Measurements from ENCODE around the gene CERKL.
A peak's percentile ranks its signal among the peaks of the same experiment; 100 is the strongest.

The CERKL gene

DNA sequence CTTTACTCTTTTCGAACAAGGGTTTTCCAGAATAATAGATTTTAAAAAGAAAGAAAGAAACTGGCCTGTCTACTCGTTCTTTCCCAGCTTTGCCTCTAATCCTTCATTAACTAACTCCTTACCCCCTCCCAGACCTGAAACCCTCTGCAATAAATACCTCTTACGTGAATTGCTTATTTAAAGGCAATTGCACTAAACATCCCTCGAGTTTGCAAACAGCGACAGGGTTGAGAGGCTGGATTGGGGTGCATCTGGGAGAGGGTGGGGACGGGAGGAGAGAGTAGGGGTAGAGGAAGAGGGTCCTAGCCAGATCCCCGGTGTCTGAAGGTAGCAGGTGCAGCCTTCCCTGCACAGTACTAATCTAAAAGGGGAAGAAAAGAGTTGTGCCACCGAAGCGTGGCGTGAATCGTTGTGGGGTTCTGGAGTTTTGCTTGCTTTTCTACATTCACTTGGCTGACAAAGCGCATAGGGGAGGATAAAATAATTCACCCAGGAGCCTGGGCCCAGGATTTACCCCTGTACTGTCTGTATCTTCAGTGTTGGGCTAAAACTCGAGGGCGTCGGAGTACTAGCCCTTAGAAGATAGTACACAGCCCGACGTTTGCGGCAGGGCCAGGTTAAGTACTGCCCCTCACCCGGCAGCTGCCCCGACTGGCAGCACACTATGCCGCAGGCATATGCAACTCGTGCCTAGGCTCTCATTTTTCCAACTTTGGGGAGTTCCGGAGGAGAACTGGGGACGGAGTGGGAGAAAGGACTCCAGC lies 25.3 kb upstream of the CERKL start:
- no peak for DNase-seq (ENCODE audit: extremely low spot score)
- CTCF ChIA-PET: no interaction called here
- POLR2A ChIA-PET: no interaction called here
- TF ChIP-seq, protein P1, sequence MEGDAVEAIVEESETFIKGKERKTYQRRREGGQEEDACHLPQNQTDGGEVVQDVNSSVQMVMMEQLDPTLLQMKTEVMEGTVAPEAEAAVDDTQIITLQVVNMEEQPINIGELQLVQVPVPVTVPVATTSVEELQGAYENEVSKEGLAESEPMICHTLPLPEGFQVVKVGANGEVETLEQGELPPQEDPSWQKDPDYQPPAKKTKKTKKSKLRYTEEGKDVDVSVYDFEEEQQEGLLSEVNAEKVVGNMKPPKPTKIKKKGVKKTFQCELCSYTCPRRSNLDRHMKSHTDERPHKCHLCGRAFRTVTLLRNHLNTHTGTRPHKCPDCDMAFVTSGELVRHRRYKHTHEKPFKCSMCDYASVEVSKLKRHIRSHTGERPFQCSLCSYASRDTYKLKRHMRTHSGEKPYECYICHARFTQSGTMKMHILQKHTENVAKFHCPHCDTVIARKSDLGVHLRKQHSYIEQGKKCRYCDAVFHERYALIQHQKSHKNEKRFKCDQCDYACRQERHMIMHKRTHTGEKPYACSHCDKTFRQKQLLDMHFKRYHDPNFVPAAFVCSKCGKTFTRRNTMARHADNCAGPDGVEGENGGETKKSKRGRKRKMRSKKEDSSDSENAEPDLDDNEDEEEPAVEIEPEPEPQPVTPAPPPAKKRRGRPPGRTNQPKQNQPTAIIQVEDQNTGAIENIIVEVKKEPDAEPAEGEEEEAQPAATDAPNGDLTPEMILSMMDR (IDR thresholded peaks at IDR 0.05; ENCODE audit: control extremely low read depth, extremely low read depth, low read depth, missing control alignments): no peak

DNA sequence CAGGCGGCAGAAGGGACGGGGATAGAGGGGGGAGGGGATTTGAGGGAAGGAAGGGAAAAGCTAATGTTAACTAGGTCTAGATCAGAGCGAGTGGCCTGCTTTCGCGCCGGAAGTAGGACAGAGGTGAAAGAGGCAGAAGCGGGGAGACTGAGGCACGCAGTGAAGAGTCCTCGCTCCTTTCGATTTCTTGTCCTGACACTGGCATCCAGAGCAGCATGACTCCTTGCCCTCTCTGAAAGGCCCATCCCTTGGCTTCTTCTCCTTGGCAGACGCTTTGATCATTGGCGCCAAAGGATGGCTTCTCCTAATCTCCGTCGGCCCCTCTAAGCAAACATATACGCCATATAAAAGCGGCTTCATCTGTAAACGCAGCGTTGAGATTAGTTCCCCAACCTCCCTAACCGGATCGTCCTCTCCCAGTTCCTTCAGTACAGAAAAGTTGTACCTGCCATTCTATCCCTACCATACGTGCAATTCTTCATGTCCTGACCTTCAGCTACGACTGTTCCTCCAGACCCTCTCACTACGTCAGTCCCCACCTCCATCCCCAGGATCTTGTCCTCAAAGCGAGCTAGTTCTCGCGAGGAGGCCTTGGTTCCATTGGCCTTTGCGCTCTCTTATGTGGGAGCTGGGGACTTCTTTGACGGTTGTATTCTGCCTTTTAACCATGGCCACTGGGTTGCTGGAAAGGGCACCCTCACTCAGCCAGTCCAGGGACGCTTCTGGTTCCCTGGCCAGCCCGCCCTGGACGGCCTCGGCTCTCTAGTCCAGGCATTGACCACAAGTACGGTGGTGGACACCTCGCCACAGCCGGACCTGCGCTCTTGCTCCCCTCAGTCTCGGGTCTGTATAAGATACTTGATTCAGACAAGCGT lies 24.3 kb upstream of the CERKL start:
- ChIA-PET CTCF (no interaction called here), POLR2A (no interaction called here)
- DNase-seq (ENCODE audit: extremely low spot score): no peak

DNA sequence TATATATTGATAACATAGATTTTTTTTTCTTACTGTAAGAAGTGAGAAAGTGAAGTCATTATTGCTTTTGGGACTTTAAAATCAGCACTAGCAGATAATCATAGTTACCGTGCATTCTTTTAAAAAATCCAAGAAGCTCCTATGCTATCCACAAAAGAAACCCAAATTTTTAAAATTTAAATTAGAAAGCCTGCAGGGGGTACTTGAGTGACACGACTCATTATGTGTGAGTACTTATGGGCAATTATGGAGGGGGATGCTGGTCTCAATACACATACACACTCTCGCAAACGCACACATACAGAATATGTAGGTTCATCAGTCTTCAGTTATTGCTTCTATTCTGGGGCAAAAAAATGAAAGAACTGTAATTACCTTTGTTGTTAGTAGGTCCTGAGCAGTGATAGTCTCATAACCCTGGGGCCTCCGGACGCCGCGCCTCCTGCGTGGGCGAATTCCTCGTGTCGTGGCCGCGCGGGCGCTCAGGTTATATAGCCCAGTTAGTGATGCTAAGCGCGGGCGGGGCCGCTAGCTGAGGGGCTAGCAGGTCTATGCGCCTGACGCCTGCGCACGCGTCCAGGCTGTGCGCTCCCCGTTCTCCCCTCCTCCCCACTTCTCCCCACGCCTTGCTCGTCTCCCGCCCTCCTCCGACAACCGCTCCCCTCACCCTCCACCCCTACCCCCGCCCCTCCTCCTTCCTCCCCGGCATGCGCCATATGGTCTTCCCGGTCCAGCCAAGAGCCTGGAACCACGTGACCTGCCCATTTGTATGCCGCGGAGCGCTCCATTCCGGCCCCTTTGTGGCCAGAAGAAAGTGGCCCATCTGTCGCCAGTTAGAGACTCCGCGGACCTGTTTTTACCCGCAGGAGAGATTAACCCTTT lies 23.4 kb upstream of the CERKL start, which contains the start of gene NEUROD1:
Gene NEUROD1, minus strand, starts transcription at position 463 of the 882 bp plus-strand sequence. CDS start 1,657 bp downstream, outside the sequence.
- DNase-seq (ENCODE audit: extremely low spot score): peak; percentile 21
- TF ChIP-seq, protein P1 (IDR thresholded peaks at IDR 0.05; ENCODE audit: control extremely low read depth, extremely low read depth, low read depth, missing control alignments): no peak
- ChIA-PET CTCF (no interaction called here), POLR2A (no interaction called here)

More for the DNA sequence above, 24.3 kb upstream of the CERKL start:
- TF ChIP-seq, protein P1 (IDR thresholded peaks at IDR 0.05; ENCODE audit: control extremely low read depth, extremely low read depth, low read depth, missing control alignments): no peak

DNA sequence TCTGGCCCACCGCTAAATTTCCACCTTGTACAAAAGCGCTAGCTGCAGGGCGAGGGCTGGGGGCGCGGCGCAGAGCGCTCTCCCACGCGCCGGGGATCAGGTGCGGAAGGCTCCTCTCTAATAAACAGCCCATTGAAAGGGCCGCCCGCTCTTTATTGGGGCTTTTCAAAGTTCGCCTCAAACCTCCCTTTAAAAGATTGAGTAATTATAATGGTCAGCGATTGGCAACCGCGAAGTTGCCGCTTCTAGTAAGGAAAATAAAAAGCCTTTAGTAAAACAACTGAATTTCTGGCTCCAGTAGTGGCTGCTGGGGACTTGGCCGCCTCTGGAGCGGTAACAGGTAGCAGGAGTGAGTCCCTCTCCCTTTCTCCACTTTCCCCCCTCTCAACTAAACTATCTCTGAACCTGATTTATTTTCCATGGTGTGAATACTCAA lies 22.7 kb upstream of the CERKL start:
- CTCF ChIA-PET: no interaction called here
- POLR2A ChIA-PET: no interaction called here
- TF ChIP-seq, protein P1 (IDR thresholded peaks at IDR 0.05; ENCODE audit: control extremely low read depth, extremely low read depth, low read depth, missing control alignments): no peak
- no peak for DNase-seq (ENCODE audit: extremely low spot score)

DNA sequence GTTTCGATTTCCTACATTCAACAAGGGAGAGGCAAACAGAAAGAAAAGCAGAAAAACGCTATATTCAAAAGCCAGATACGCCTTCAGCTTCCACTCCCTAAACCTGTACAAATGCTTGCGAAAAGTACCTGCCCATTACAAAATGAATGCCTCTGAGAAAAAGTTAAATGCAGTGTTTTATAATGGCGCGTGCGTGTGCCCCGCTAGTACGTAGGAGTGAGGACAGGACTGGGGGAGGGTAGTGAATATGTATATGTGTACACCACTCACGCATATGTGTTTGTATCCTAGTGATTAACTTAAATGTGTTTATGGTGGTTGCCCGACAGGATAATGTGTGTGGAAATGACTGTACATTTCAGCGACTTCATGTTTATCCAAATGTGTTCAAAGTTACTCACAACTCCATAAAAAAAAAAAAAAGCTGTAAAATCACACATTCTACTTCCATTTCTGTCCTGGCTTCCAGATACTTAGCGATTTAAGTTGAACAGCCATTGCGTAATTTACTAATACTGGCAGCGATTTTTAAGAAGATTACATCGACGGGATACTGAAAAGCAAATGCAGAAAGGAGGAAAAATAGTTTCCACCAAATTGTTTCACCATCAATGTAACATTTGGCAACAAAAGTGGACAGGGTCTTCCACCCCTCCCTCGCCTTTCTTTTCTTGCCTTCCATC lies 22.1 kb upstream of the CERKL start:
- POLR2A ChIA-PET: no interaction called here
- TF ChIP-seq, protein P1 (IDR thresholded peaks at IDR 0.05; ENCODE audit: control extremely low read depth, extremely low read depth, low read depth, missing control alignments): no peak
- DNase-seq (ENCODE audit: extremely low spot score): no peak
- CTCF ChIA-PET: no interaction called here

All from GM10248 (cell line).